A549 (cell line): ENCODE results near the gene SORL1.

Experiments
- CHD4 ChIP-seq: fragments of 200-600 bp; sonication (generic); IDR thresholded peaks from 2 replicates; pipeline ENCODE4 v1.6.1; 2016; ENCODE audit warnings: antibody characterized with exemption, mild to moderate bottlenecking, borderline replicate concordance
- FOSL2 ChIP-seq, 2 experiments: fragments of 450-650 bp in 1 of 2; fragments of >200 bp in 1 of 2; sonication (Bioruptor Twin) in 1 of 2; formaldehyde crosslinking; IDR thresholded peaks; 2 replicates each; pipeline versions ENCODE4 v1.5.0 to v1.6.1; 2016 to 2020; ENCODE audit warnings: mild to moderate bottlenecking in 1 of 2, moderate library complexity in 1 of 2
- HDAC2 ChIP-seq: fragments of 200-600 bp; sonication (generic); IDR thresholded peaks from 2 replicates; pipeline ENCODE4 v1.6.1; 2016
- PHF8 ChIP-seq: fragments of 200-600 bp; sonication (generic); IDR thresholded peaks from 2 replicates; pipeline ENCODE4 v1.6.1; 2016; ENCODE audit warnings: low read depth, mild to moderate bottlenecking, antibody characterized with exemption, moderate library complexity, borderline replicate concordance
- POLR2A ChIP-seq: IDR thresholded peaks from 2 replicates; pipeline ENCODE4 v1.6.1; 2012; ENCODE audit warnings: mild to moderate bottlenecking, low read length
- TF ChIP-seq, protein P1 (sequence below): fragments of >200 bp; sonication (Bioruptor Twin); formaldehyde crosslinking; IDR thresholded peaks from 3 replicates; pipeline ENCODE4 v1.5.1; 2016
- TF ChIP-seq, protein P2 (sequence below): fragments of 250-450 bp; sonication (Bioruptor Pico); IDR thresholded peaks from 2 replicates; pipeline ENCODE4 v1.5.0; 2021; ENCODE audit warnings: mild to moderate bottlenecking, moderate library complexity, borderline replicate concordance

DNA sequence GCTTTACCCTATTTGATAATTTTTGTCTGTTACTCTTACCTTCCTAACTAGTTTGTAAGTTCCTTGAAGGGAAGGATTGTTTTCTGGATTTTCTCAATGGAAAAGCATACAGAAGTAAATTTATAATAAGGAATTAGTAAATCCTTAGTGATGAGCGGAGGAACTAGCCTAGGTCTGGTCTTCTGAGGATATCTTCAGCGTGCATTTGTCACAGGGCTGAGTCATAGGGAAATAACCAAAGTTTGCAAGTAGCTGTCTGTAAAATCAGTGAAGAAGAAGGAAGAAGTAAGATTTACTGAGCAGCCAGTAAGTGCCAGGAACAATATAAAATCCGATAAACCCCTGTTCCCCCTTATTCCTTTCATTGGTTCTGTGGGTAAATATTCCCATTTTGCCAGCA, 163.4 kb downstream of the SORL1 start:
- TF ChIP-seq, protein P1, sequence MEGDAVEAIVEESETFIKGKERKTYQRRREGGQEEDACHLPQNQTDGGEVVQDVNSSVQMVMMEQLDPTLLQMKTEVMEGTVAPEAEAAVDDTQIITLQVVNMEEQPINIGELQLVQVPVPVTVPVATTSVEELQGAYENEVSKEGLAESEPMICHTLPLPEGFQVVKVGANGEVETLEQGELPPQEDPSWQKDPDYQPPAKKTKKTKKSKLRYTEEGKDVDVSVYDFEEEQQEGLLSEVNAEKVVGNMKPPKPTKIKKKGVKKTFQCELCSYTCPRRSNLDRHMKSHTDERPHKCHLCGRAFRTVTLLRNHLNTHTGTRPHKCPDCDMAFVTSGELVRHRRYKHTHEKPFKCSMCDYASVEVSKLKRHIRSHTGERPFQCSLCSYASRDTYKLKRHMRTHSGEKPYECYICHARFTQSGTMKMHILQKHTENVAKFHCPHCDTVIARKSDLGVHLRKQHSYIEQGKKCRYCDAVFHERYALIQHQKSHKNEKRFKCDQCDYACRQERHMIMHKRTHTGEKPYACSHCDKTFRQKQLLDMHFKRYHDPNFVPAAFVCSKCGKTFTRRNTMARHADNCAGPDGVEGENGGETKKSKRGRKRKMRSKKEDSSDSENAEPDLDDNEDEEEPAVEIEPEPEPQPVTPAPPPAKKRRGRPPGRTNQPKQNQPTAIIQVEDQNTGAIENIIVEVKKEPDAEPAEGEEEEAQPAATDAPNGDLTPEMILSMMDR: no peak
- TF ChIP-seq HDAC2: no peak
- no peak for TF ChIP-seq POLR2A
- no peak for TF ChIP-seq PHF8
- TF ChIP-seq, protein P2, sequence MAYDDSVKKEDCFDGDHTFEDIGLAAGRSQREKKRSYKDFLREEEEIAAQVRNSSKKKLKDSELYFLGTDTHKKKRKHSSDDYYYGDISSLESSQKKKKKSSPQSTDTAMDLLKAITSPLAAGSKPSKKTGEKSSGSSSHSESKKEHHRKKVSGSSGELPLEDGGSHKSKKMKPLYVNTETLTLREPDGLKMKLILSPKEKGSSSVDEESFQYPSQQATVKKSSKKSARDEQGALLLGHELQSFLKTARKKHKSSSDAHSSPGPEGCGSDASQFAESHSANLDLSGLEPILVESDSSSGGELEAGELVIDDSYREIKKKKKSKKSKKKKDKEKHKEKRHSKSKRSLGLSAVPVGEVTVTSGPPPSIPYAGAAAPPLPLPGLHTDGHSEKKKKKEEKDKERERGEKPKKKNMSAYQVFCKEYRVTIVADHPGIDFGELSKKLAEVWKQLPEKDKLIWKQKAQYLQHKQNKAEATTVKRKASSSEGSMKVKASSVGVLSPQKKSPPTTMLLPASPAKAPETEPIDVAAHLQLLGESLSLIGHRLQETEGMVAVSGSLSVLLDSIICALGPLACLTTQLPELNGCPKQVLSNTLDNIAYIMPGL: no peak
- no peak for TF ChIP-seq FOSL2 (IDR thresholded peaks at IDR 0.05)
- no peak for TF ChIP-seq FOSL2 (CRISPR knock-in tag; IDR thresholded peaks at IDR 0.05)
- TF ChIP-seq CHD4: no peak
